ENCODE measurements around the gene SLC25A39.

SLC25A39 gene

GRCh38 chr17:44321246-44322120 lies 3.1 kb downstream of the SLC25A39 start:
- Histone ChIP-seq H3K27me3 (ENCODE audit: insufficient read depth, low read length) (peaks cover 10% of the 10 kb centered on the region), H3K36me3 (ENCODE audit: insufficient read depth, low read length) (peaks cover 22% of the 10 kb centered on the region), H3K4me1 (ENCODE audit: insufficient read depth, low read length) (peaks cover 8% of the 10 kb centered on the region), H2AFZ (ENCODE audit: low read depth, low read length) (no peak overlapping the region), H3K9me3 (ENCODE audit: low read length) (peaks cover 2% of the 10 kb centered on the region), H3K4me3 (ENCODE audit: low read length) (no peak overlapping the region)

- Histone ChIP-seq H3K4me1 (ENCODE audit: insufficient read depth, low read length) (peaks cover 13% of the 10 kb centered on the region), H3K36me3 (ENCODE audit: insufficient read depth, low read length) (peaks cover 22% of the 10 kb centered on the region), H3K4me3 (ENCODE audit: low read length) (no peak overlapping the region), H2AFZ (ENCODE audit: low read depth, low read length) (no peak overlapping the region), H3K27me3 (ENCODE audit: insufficient read depth, low read length) (peaks cover 20% of the 10 kb centered on the region), H3K9me3 (ENCODE audit: low read length) (peaks cover 2% of the 10 kb centered on the region)
These were observed 4.6 kb downstream of the SLC25A39 start for GRCh38 chr17:44320066-44320465.

GRCh38 chr17:44318077-44318892 lies 6.3 kb downstream of the SLC25A39 start:
- H3K4me3 ChIP-seq (ENCODE audit: low read length): no peak overlapping the region
- H2AFZ ChIP-seq (ENCODE audit: low read depth, low read length): no peak overlapping the region
- peaks cover 9% of the 10 kb centered on the region for H3K4me1 ChIP-seq (ENCODE audit: insufficient read depth, low read length)
- peaks cover 2% of the 10 kb centered on the region for H3K9me3 ChIP-seq (ENCODE audit: low read length)
- peaks cover 22% of the 10 kb centered on the region for H3K36me3 ChIP-seq (ENCODE audit: insufficient read depth, low read length)
- peaks cover 34% of the 10 kb centered on the region for H3K27me3 ChIP-seq (ENCODE audit: insufficient read depth, low read length)

GRCh38 chr17:44317545-44317944 lies 7.1 kb downstream of the SLC25A39 start:
- Histone ChIP-seq H3K9me3 (ENCODE audit: low read length) (peaks cover 2% of the 10 kb centered on the region), H3K36me3 (ENCODE audit: insufficient read depth, low read length) (peaks cover 22% of the 10 kb centered on the region), H3K4me1 (ENCODE audit: insufficient read depth, low read length) (peaks cover 9% of the 10 kb centered on the region), H2AFZ (ENCODE audit: low read depth, low read length) (no peak overlapping the region), H3K27me3 (ENCODE audit: insufficient read depth, low read length) (peaks cover 36% of the 10 kb centered on the region), H3K4me3 (ENCODE audit: low read length) (no peak overlapping the region)

GRCh38 chr17:44315760-44316731 lies 8.6 kb downstream of the SLC25A39 start:
- H3K9me3 ChIP-seq (ENCODE audit: low read length): peaks cover 2% of the 10 kb centered on the region
- peaks cover 12% of the 10 kb centered on the region for H3K36me3 ChIP-seq (ENCODE audit: insufficient read depth, low read length)
- H2AFZ ChIP-seq (ENCODE audit: low read depth, low read length): no peak overlapping the region
- no peak overlapping the region for H3K4me3 ChIP-seq (ENCODE audit: low read length)
- H3K27me3 ChIP-seq (ENCODE audit: insufficient read depth, low read length): peaks cover 42% of the 10 kb centered on the region
- H3K4me1 ChIP-seq (ENCODE audit: insufficient read depth, low read length): peaks cover 9% of the 10 kb centered on the region

GRCh38 chr17:44314869-44315661 lies 9.6 kb downstream of the SLC25A39 start:
- H3K36me3 ChIP-seq (ENCODE audit: insufficient read depth, low read length): peaks cover 6% of the 10 kb centered on the region
- H3K27me3 ChIP-seq (ENCODE audit: insufficient read depth, low read length): peaks cover 42% of the 10 kb centered on the region
- peaks cover 16% of the 10 kb centered on the region for H3K4me1 ChIP-seq (ENCODE audit: insufficient read depth, low read length)
- H3K9me3 ChIP-seq (ENCODE audit: low read length): peaks cover 2% of the 10 kb centered on the region
- H2AFZ ChIP-seq (ENCODE audit: low read depth, low read length): no peak overlapping the region
- no peak overlapping the region for H3K4me3 ChIP-seq (ENCODE audit: low read length)

GRCh38 chr17:44314524-44314868 lies 10.1 kb downstream of the SLC25A39 start:
- Histone ChIP-seq H3K4me1 (ENCODE audit: insufficient read depth, low read length) (peaks cover 20% of the 10 kb centered on the region), H3K36me3 (ENCODE audit: insufficient read depth, low read length) (peaks cover 3% of the 10 kb centered on the region), H3K4me3 (ENCODE audit: low read length) (no peak overlapping the region), H3K9me3 (ENCODE audit: low read length) (peaks cover 2% of the 10 kb centered on the region), H2AFZ (ENCODE audit: low read depth, low read length) (no peak overlapping the region), H3K27me3 (ENCODE audit: insufficient read depth, low read length) (peaks cover 42% of the 10 kb centered on the region)

GRCh38 chr17:44314031-44314430 lies 10.6 kb downstream of the SLC25A39 start:
- peaks cover 42% of the 10 kb centered on the region for H3K27me3 ChIP-seq (ENCODE audit: insufficient read depth, low read length)
- H3K9me3 ChIP-seq (ENCODE audit: low read length): peaks cover 2% of the 10 kb centered on the region
- no peak overlapping the region for H3K4me3 ChIP-seq (ENCODE audit: low read length)
- no peaks in the 10 kb centered on the region for H3K36me3 ChIP-seq (ENCODE audit: insufficient read depth, low read length)
- H2AFZ ChIP-seq (ENCODE audit: low read depth, low read length): no peak overlapping the region
- H3K4me1 ChIP-seq (ENCODE audit: insufficient read depth, low read length): peaks cover 25% of the 10 kb centered on the region

GRCh38 chr17:44312396-44313104 lies 12.1 kb downstream of the SLC25A39 start:
- Histone ChIP-seq H3K4me3 (ENCODE audit: low read length) (no peak overlapping the region), H2AFZ (ENCODE audit: low read depth, low read length) (no peak overlapping the region), H3K36me3 (ENCODE audit: insufficient read depth, low read length) (no peaks in the 10 kb centered on the region), H3K4me1 (ENCODE audit: insufficient read depth, low read length) (peaks cover 32% of the 10 kb centered on the region), H3K27me3 (ENCODE audit: insufficient read depth, low read length) (peaks cover 42% of the 10 kb centered on the region), H3K9me3 (ENCODE audit: low read length) (peaks cover under 1% of the 10 kb centered on the region)

GRCh38 chr17:44311562-44312181 lies 13.0 kb downstream of the SLC25A39 start:
- H2AFZ ChIP-seq (ENCODE audit: low read depth, low read length): no peak overlapping the region
- H3K4me1 ChIP-seq (ENCODE audit: insufficient read depth, low read length): peaks cover 39% of the 10 kb centered on the region
- H3K9me3 ChIP-seq (ENCODE audit: low read length): no peaks in the 10 kb centered on the region
- H3K36me3 ChIP-seq (ENCODE audit: insufficient read depth, low read length): no peaks in the 10 kb centered on the region
- H3K4me3 ChIP-seq (ENCODE audit: low read length): no peak overlapping the region
- peaks cover 33% of the 10 kb centered on the region for H3K27me3 ChIP-seq (ENCODE audit: insufficient read depth, low read length)

GRCh38 chr17:44310609-44311376 lies 13.8 kb downstream of the SLC25A39 start:
- Histone ChIP-seq H3K4me3 (ENCODE audit: low read length) (no peak overlapping the region), H3K9me3 (ENCODE audit: low read length) (no peaks in the 10 kb centered on the region), H2AFZ (ENCODE audit: low read depth, low read length) (no peak overlapping the region), H3K27me3 (ENCODE audit: insufficient read depth, low read length) (peaks cover 25% of the 10 kb centered on the region), H3K36me3 (ENCODE audit: insufficient read depth, low read length) (no peaks in the 10 kb centered on the region), H3K4me1 (ENCODE audit: insufficient read depth, low read length) (peaks cover 37% of the 10 kb centered on the region)
